A172 (cell line): ENCODE results near the gene GDE1. TPM values are rescaled to one million over a fixed set of nuclear protein-coding genes. Genes with fewer than 3 reads are reported as not detected.

ENCODE experiments used
- DNase-seq: peaks from one replicate; pipeline ENCODE4 v3.0.0-alpha.2; 2015; ENCODE audit warnings: low spot score
- total RNA-seq: library from RNA; depleted of rRNA; stranded (reverse); fragments of >200 nt; shearing (Covaris generic); gene quantifications from 2 replicates; pipeline ENCODE4 v1.2.3, GENCODE V29; 2014; rRNA removed

The GDE1 gene
- total RNA-seq, 1 experiment from 2014 or later: 60.7 TPM

- DNase-seq: no peak
Observed at GRCh38 chr16:19486750-19487325, 35.1 kb downstream of the GDE1 start.

- DNase-seq: no peak
Observed at GRCh38 chr16:19486051-19486450, 35.8 kb downstream of the GDE1 start.

GRCh38 chr16:19485611-19486010 lies 36.3 kb downstream of the GDE1 start:
- DNase-seq: no peak

- DNase-seq: no peak
Observed at GRCh38 chr16:19484096-19484495, 37.8 kb downstream of the GDE1 start.

GRCh38 chr16:19482291-19482690 lies 39.6 kb downstream of the GDE1 start:
- no peak for DNase-seq

GRCh38 chr16:19481769-19482168 lies 40.1 kb downstream of the GDE1 start:
- no peak for DNase-seq

- DNase-seq: peak; percentile 27
Observed at GRCh38 chr16:19481296-19481695, 40.6 kb downstream of the GDE1 start.

- DNase-seq: no peak
Observed at GRCh38 chr16:19479302-19479721, 42.6 kb downstream of the GDE1 start.

GRCh38 chr16:19478505-19478904 lies 43.4 kb downstream of the GDE1 start:
- no peak for DNase-seq

GRCh38 chr16:19474617-19475016 lies 47.3 kb downstream of the GDE1 start:
- DNase-seq: no peak

- DNase-seq: no peak
Observed at GRCh38 chr16:19472482-19472881, 49.4 kb downstream of the GDE1 start.

GRCh38 chr16:19468300-19468699 lies 53.6 kb downstream of the GDE1 start:
- no peak for DNase-seq

- DNase-seq: no peak
Observed at GRCh38 chr16:19463468-19464315, 58.2 kb downstream of the GDE1 start.

- no peak for DNase-seq
Observed at GRCh38 chr16:19460397-19460796, 61.5 kb downstream of the GDE1 start.

GRCh38 chr16:19458722-19459379 lies 63.0 kb downstream of the GDE1 start:
- DNase-seq: no peak

Other genes starting within 250 kb of the GDE1 start
- 0.38 and 0.83 TPM in 2 replicates for gene CLEC19A, start 236.4 kb downstream of the GDE1 start, total RNA-seq
- gene TMC5, start 104.2 kb downstream of the GDE1 start, total RNA-seq: not detected in 2 replicates
- 19.5 and 19.9 TPM in 2 replicates for gene CCP110, start 1.8 kb upstream of the GDE1 start, total RNA-seq
- 27.8 and 29.7 TPM in 2 replicates for gene VPS35L, start 33.6 kb upstream of the GDE1 start, total RNA-seq
- 36.0 and 47.7 TPM in 2 replicates for gene KNOP1, start 196.1 kb upstream of the GDE1 start, total RNA-seq
- gene IQCK, start 196.2 kb upstream of the GDE1 start, total RNA-seq: 8.4 and 11.7 TPM in 2 replicates